SK-N-SH (cell line): ENCODE measurements around the gene ZFP42. TPM values are rescaled to one million over a fixed set of nuclear protein-coding genes. Genes with fewer than 3 reads are reported as not detected.

Experiments
- CTCF ChIA-PET: fragments of 300-600, 350-600 bp; formaldehyde crosslinking; extraction: SDS; loops from one replicate; lab custom pipeline; 2021; lab: Yijun Ruan, JAX
- POLR2A ChIA-PET: fragments of 350-600 bp; sonication (Branson Sonifier 250); formaldehyde crosslinking; extraction: SDS; loops from one replicate; lab custom pipeline; 2020; ENCODE audit warnings: antibody characterized with exemption, inconsistent platforms; lab: Yijun Ruan, JAX
- DNase-seq: peaks from one replicate; pipeline ENCODE4 v3.0.0; 2012
- H2AFZ ChIP-seq: fragments of 200-600 bp; sonication (generic); 2 replicates; pipeline ENCODE4 v1.8.1; 2016; ENCODE audit warnings: antibody characterized with exemption, mild to moderate bottlenecking, low read depth
- H3F3A ChIP-seq: fragments of 200-600 bp; sonication (generic); replicated peaks from 2 replicates; pipeline ENCODE3; 2016; ENCODE audit warnings: antibody characterized with exemption, mild to moderate bottlenecking; ENCODE audit not compliant: insufficient read depth
- H3K27ac ChIP-seq, 2 experiments: fragments of 200-500 bp in 1 of 2; fragments of 200-600 bp in 1 of 2; sonication (Bioruptor generic) in 1 of 2; sonication (generic), shearing (Covaris generic) in 1 of 2; 2 replicates each; pipeline versions ENCODE4 v1.5.1 to v1.6.1; 2014 to 2016; ENCODE audit warnings: low read depth in 2 of 2, inconsistent platforms in 1 of 2, low read length in 1 of 2, mild to moderate bottlenecking in 1 of 2, mixed read lengths in 1 of 2
- H3K27me3 ChIP-seq: fragments of 200-600 bp; sonication (generic), shearing (Covaris generic); 2 replicates; pipeline ENCODE4 v1.6.1; 2016; ENCODE audit warnings: mixed run types; ENCODE audit not compliant: insufficient read depth
- H3K36me3 ChIP-seq, 2 experiments: fragments of 200-500 bp in 1 of 2; fragments of 200-600 bp in 1 of 2; sonication (Bioruptor generic) in 1 of 2; sonication (generic) in 1 of 2; replicated peaks in 1 of 2; 2 replicates each; pipeline versions ENCODE3 to v1.5.1; 2014 to 2016; ENCODE audit warnings: low read length in 1 of 2, mild to moderate bottlenecking in 1 of 2; ENCODE audit not compliant: insufficient read depth in 2 of 2, control insufficient read depth in 1 of 2
- H3K4me1 ChIP-seq, 2 experiments: fragments of 200-500 bp in 1 of 2; fragments of 200-600 bp in 1 of 2; sonication (Bioruptor generic) in 1 of 2; sonication (generic), shearing (Covaris generic) in 1 of 2; 2 replicates each; pipeline versions ENCODE4 v1.5.1 to v1.6.1; 2014 to 2016; ENCODE audit warnings: low read depth in 1 of 2, low read length in 1 of 2, mixed run types in 1 of 2; ENCODE audit not compliant: insufficient read depth in 2 of 2, control insufficient read depth in 1 of 2
- H3K4me2 ChIP-seq: fragments of 200-600 bp; sonication (generic), shearing (Covaris generic); 2 replicates; pipeline ENCODE4 v1.6.1; 2017; ENCODE audit warnings: mixed run types
- H3K4me3 ChIP-seq, 2 experiments: fragments of 200-500 bp in 1 of 2; fragments of 200-600 bp in 1 of 2; sonication (Bioruptor generic) in 1 of 2; sonication (generic), shearing (Covaris generic) in 1 of 2; 2 replicates each; pipeline versions ENCODE4 v1.5.1 to v1.8.1; 2014 to 2016; ENCODE audit warnings: low read depth in 2 of 2, inconsistent platforms in 1 of 2, low read length in 1 of 2, mild to moderate bottlenecking in 1 of 2, mixed read lengths in 1 of 2, moderate library complexity in 1 of 2
- H3K79me2 ChIP-seq: fragments of 200-600 bp; sonication (generic); 2 replicates; pipeline ENCODE4 v1.8.1; 2017; ENCODE audit warnings: mild to moderate bottlenecking; ENCODE audit not compliant: insufficient read depth
- H3K9ac ChIP-seq: fragments of 200-600 bp; sonication (generic); 2 replicates; pipeline ENCODE4 v1.6.1; 2017; ENCODE audit warnings: mixed run types
- H3K9me2 ChIP-seq: fragments of 200-600 bp; sonication (generic); 2 replicates; pipeline ENCODE4 v1.6.1; 2017; ENCODE audit warnings: mixed run types
- H3K9me3 ChIP-seq: fragments of 200-600 bp; sonication (generic); 2 replicates; pipeline ENCODE4 v1.6.1; 2017; ENCODE audit warnings: mixed run types, mild to moderate bottlenecking, moderate library complexity
- H4K20me1 ChIP-seq: fragments of 200-600 bp; sonication (generic); 2 replicates; pipeline ENCODE4 v1.6.1; 2017; ENCODE audit warnings: mild to moderate bottlenecking, mixed run types; ENCODE audit not compliant: insufficient read depth
- FOXM1 ChIP-seq: IDR thresholded peaks from 2 replicates; pipeline ENCODE4 v1.4.0; 2012; ENCODE audit warnings: low read depth, mild to moderate bottlenecking
- GABPA ChIP-seq: IDR thresholded peaks from 2 replicates; pipeline ENCODE4 v1.4.0; 2012; ENCODE audit warnings: low read depth, mild to moderate bottlenecking
- JUND ChIP-seq: IDR thresholded peaks from 2 replicates; pipeline ENCODE4 v1.4.0; 2012
- MEF2A ChIP-seq: IDR thresholded peaks from 2 replicates; pipeline ENCODE4 v1.4.0; 2012; ENCODE audit warnings: low read depth, borderline replicate concordance
- NRF1 ChIP-seq: IDR thresholded peaks from 2 replicates; pipeline ENCODE4 v1.6.1; 2012; ENCODE audit warnings: low read depth, mild to moderate bottlenecking, low read length
- REST ChIP-seq: IDR thresholded peaks from 2 replicates; pipeline ENCODE4 v1.6.1; 2012; ENCODE audit warnings: mild to moderate bottlenecking, low read depth, low read length, moderate library complexity
- RFX5 ChIP-seq: IDR thresholded peaks from 2 replicates; pipeline ENCODE4 v1.6.1; 2012; ENCODE audit warnings: mild to moderate bottlenecking, improper control_type of control experiment, low read length
- TAF1 ChIP-seq: IDR thresholded peaks from 2 replicates; pipeline ENCODE4 v1.6.1; 2012; ENCODE audit warnings: low read depth, mild to moderate bottlenecking, low read length, moderate library complexity, borderline replicate concordance
- WGBS: methylation state at CpG from one replicate; pipeline ENCODE4 v1.1.6; 2017; ENCODE audit warnings: low lambda C conversion rate; 5-methylcytosine and 5-hydroxymethylcytosine counted together
- polyA plus RNA-seq, 3 experiments: library from polyadenylated mRNA; depleted of rRNA; stranded (reverse); fragments of >200 nt; gene quantifications; 2 replicates each; pipeline ENCODE4 v1.2.3, GENCODE V29; 2012

The ZFP42 gene
- polyA plus RNA-seq (2012; rRNA removed) = not detected in 2 replicates
- not detected in 2 replicates for polyA plus RNA-seq (2012; cell fraction: cytosol; rRNA removed)
- not detected in 2 replicates for polyA plus RNA-seq (2012; cell fraction: nucleus; rRNA removed)

GRCh38 chr4:187995322-187996207 lies at the start of gene ZFP42:
ZFP42 (plus strand) TSS chr4:187995771; CDS start chr4:188002808, 7,037 bp downstream.
- TF ChIP-seq REST (no peak), GABPA (no peak), RFX5 (no peak), TAF1 (no peak), MEF2A (no peak)
- TF ChIP-seq, all 33 proteins: peak for 0
- CTCF ChIA-PET = no interaction called here
- DNase-seq = no peak
- H3F3A ChIP-seq = no peaks in the 10 kb centered on the region
- H3K27ac ChIP-seq = no peak within 1 kb of the TSS
- no peak within 1 kb of the TSS for H3K4me3 ChIP-seq
- no peak within 1 kb of the TSS for H3K4me2 ChIP-seq
- 73% methylated on average over 25 of the region's 58 CpGs for WGBS
- no peaks in the 10 kb centered on the region for H3K27me3 ChIP-seq
- no peaks in the 10 kb centered on the region for H3K79me2 ChIP-seq
- POLR2A ChIA-PET = no interaction called here
- H3K9me3 ChIP-seq = no peaks in the 10 kb centered on the region
- no peaks in the 10 kb centered on the region for H3K4me1 ChIP-seq
- H3K9me2 ChIP-seq = no peaks in the 10 kb centered on the region
- H3K36me3 ChIP-seq = no peaks in the 10 kb centered on the region
- H4K20me1 ChIP-seq = no peaks in the 10 kb centered on the region
- H3K9ac ChIP-seq = no peak within 1 kb of the TSS
- H2AFZ ChIP-seq = no peak within 1 kb of the TSS

- TF ChIP-seq RFX5 = no peak
- no peak for TF ChIP-seq FOXM1
- no peak for TF ChIP-seq JUND
- no peak for TF ChIP-seq NRF1
- Histone ChIP-seq H3K9ac (no peak overlapping the region), H3K27ac (no peak overlapping the region), H3K79me2 (no peaks in the 10 kb centered on the region), H3K9me3 (no peaks in the 10 kb centered on the region), H3F3A (no peaks in the 10 kb centered on the region), H3K36me3 (no peaks in the 10 kb centered on the region), H4K20me1 (no peaks in the 10 kb centered on the region), H2AFZ (no peak overlapping the region), H3K4me3 (no peak overlapping the region), H3K27me3 (no peaks in the 10 kb centered on the region; the same call in 1 of the 2 replicates), H3K4me2 (no peak overlapping the region), H3K4me1 (no peaks in the 10 kb centered on the region), H3K9me2 (no peaks in the 10 kb centered on the region)
- ChIA-PET POLR2A (no interaction called here), CTCF (no interaction called here)
- WGBS = 43% methylated on average over 2 of the region's 2 CpGs
- no peak for DNase-seq
These were observed 34.4 kb upstream of the ZFP42 start for GRCh38 chr4:187961171-187961570.
